K562 (cell line): ENCODE data around the gene OSCP1. TPM values are rescaled to one million over a fixed set of nuclear protein-coding genes. Genes with fewer than 3 reads are reported as not detected.

ENCODE experiments used
- BRD9 ChIP-seq: fragments of 450-650 bp; IDR thresholded peaks from 2 replicates; pipeline ENCODE4 v1.6.1; 2018; ENCODE audit warnings: low read depth; ENCODE audit not compliant: partially characterized antibody
- CEBPG ChIP-seq, 3 experiments: fragments of 200-800 bp in 1 of 3; sonication (Bioruptor generic) in 1 of 3; sonication (generic) in 1 of 3; formaldehyde crosslinking in 1 of 3; IDR thresholded peaks in 2 of 3; conservative IDR thresholded peaks in 1 of 3; 2 replicates each; pipeline versions ENCODE4 v1.6.1 to v1.8.0; 2016 to 2022; ENCODE audit warnings: missing compliant biosample characterization in 2 of 3, missing genetic modification characterization in 2 of 3, mild to moderate bottlenecking in 1 of 3, missing genetic modification reagents in 1 of 3
- CTBP1 ChIP-seq: fragments of 450-650 bp; IDR thresholded peaks from 2 replicates; pipeline ENCODE4 v1.6.1; 2016; ENCODE audit warnings: borderline replicate concordance
- FOXJ3 ChIP-seq: sonication (generic); formaldehyde crosslinking; IDR thresholded peaks from 2 replicates; pipeline ENCODE4 v1.4.0; 2020; ENCODE audit warnings: mild to moderate bottlenecking, missing genetic modification reagents
- FUS ChIP-seq: fragments of 200-400 bp; formaldehyde crosslinking; optimal IDR thresholded peaks from 2 replicates; pipeline ENCODE3; 2017; ENCODE audit warnings: low read depth, low read length
- KDM5B ChIP-seq: fragments of 200-600 bp; sonication (generic); IDR thresholded peaks from 2 replicates; pipeline ENCODE4 v1.6.1; 2012; ENCODE audit warnings: low read depth, mild to moderate bottlenecking, moderate library complexity, low read length, control low read depth, inconsistent platforms; ENCODE audit not compliant: insufficient replicate concordance
- MECOM ChIP-seq: fragments of 250-450 bp; sonication (Bioruptor Pico); IDR thresholded peaks from 2 replicates; pipeline ENCODE4 v1.8.0; 2022; ENCODE audit warnings: inconsistent platforms
- MED1 ChIP-seq: sonication (generic); formaldehyde crosslinking; IDR thresholded peaks from 2 replicates; pipeline ENCODE4 v1.8.1; 2023; ENCODE audit warnings: missing genetic modification reagents, borderline replicate concordance
- NCOR1 ChIP-seq: fragments of 450-650 bp; IDR thresholded peaks from 2 replicates; pipeline ENCODE4 v1.6.1; 2016; ENCODE audit warnings: mild to moderate bottlenecking, moderate library complexity
- POLR2B ChIP-seq: fragments of 450-650 bp; IDR thresholded peaks from 2 replicates; pipeline ENCODE4 v1.6.1; 2018; ENCODE audit warnings: low read depth; ENCODE audit not compliant: partially characterized antibody
- POLR2H ChIP-seq: IDR thresholded peaks from 2 replicates; pipeline ENCODE4 v1.6.1; 2016; ENCODE audit warnings: missing genetic modification characterization, low read depth, mild to moderate bottlenecking, control low read depth, missing compliant biosample characterization, moderate library complexity
- SMARCA4 ChIP-seq: fragments of 450-650 bp; IDR thresholded peaks from 2 replicates; pipeline ENCODE4 v1.6.1; 2016
- STAT5A ChIP-seq: IDR thresholded peaks from 2 replicates; pipeline ENCODE4 v1.6.1; 2012; ENCODE audit warnings: low read length, inconsistent platforms, borderline replicate concordance
- TAF1 ChIP-seq: IDR thresholded peaks from 2 replicates; pipeline ENCODE4 v1.6.1; 2011; ENCODE audit warnings: mild to moderate bottlenecking, low read length, moderate library complexity; ENCODE audit not compliant: insufficient read depth, control insufficient read depth, severe bottlenecking; ENCODE audit errors: extremely low read depth
- TCF7L2 ChIP-seq: fragments of 150-350 bp; IDR thresholded peaks from 2 replicates; pipeline ENCODE4 v1.6.1; 2016; ENCODE audit warnings: low read depth, mild to moderate bottlenecking, low read length, moderate library complexity
- ZBTB33 ChIP-seq: sonication (generic); formaldehyde crosslinking; IDR thresholded peaks from 2 replicates; pipeline ENCODE4 v1.8.1; 2023; ENCODE audit warnings: mild to moderate bottlenecking, missing genetic modification reagents
- ZNF696 ChIP-seq: fragments of 250-450 bp; sonication (Bioruptor Pico); conservative IDR thresholded peaks from 2 replicates; pipeline ENCODE4 v1.4.0; 2020; ENCODE audit warnings: mild to moderate bottlenecking, moderate library complexity
- ZNF717 ChIP-seq: fragments of 250-450 bp; sonication (Bioruptor Pico); IDR thresholded peaks from 2 replicates; pipeline ENCODE4 v1.5.0; 2021
- ZNF785 ChIP-seq: fragments of 250-450 bp; sonication (Bioruptor Pico); IDR thresholded peaks from 2 replicates; pipeline ENCODE4 v1.4.0; 2020; ENCODE audit warnings: mild to moderate bottlenecking
- polyA plus RNA-seq, 8 experiments: library from polyadenylated mRNA; depleted of rRNA in 4 of 8; stranded (reverse) in 5 of 8; unstranded in 3 of 8; fragments of >200 nt; fragmentation: Nextera tagmentation in 2 of 8; fragmentation: Illumina TruSeq in 1 of 8; extraction: Ambion mirVana in 2 of 8; extraction: Trizol in 1 of 8; gene quantifications; 2 replicates each; pipeline versions ENCODE4 v1.2.1 to v1.2.3, GENCODE V29; 2011 to 2014; ENCODE audit warnings: inconsistent platforms in 1 of 8, missing spikeins in 1 of 8
- total RNA-seq, 7 experiments: library from RNA; depleted of rRNA in 6 of 7; stranded (reverse); fragments of >200 nt in 6 of 7; fragmentation: Illumina TruSeq in 2 of 7; extraction: Trizol in 2 of 7; gene quantifications; 2 replicates each; pipeline versions ENCODE4 v1.2.1 to v1.2.3, GENCODE V29; 2011 to 2021; ENCODE audit warnings: low replicate concordance in 1 of 7

The OSCP1 gene
- total and polyA plus RNA-seq, 9 of the 15 experiments (the other 6 are each of a cell fraction or from before 2014, with no cell fraction given): 0.15 to 0.40 (median 0.33) TPM; not detected in 5

GRCh38 chr1:36384542-36385409 is 65.5 kb downstream of the OSCP1 start (continued):
- TF ChIP-seq ZNF696 (no peak), STAT5A (no peak), MED1 (CRISPR knock-in tag) (no peak), ZNF717 (CRISPR knock-in tag) (no peak), POLR2B (peak; percentile 8), SMARCA4 (peak; percentile 54; the same call in 1 of the 2 replicates), FUS (no peak), CTBP1 (0 out of 2 replicates have a peak, but pooled peaks have one; percentile 15), MECOM (CRISPR knock-in tag) (no peak), BRD9 (peak; percentile 64), TAF1 (peak; percentile 21), NCOR1 (no peak), CEBPG (CRISPR knock-in tag; IDR thresholded peaks at IDR 0.05) (no peak), CEBPG (tag; conservative IDR thresholded peaks at IDR 0.05 in 1 of 2, IDR thresholded peaks at IDR 0.05 in 1 of 2) (no peak), POLR2H (peak; percentile 80; the same call in 1 of the 2 replicates), ZNF785 (CRISPR knock-in tag) (no peak), FOXJ3 (CRISPR knock-in tag) (no peak), KDM5B (no peak), ZBTB33 (CRISPR knock-in tag) (no peak), TCF7L2 (no peak)
